Embryonic facial prominence (tissue), 1 donor: Measurements from ENCODE around the gene ULK4.

Source experiments
- DNase-seq: peaks from one replicate; pipeline ENCODE4 v3.0.0-alpha.2; 2016; ENCODE audit errors: extremely low spot score

Gene ULK4

GRCh38 chr3:41198046-41198445 lies 763.9 kb downstream of the ULK4 start:
- no peak for DNase-seq
